ENCODE results near the gene PRRT4.
A peak's percentile ranks its signal among the peaks of the same experiment; 100 is the strongest.

DNA sequence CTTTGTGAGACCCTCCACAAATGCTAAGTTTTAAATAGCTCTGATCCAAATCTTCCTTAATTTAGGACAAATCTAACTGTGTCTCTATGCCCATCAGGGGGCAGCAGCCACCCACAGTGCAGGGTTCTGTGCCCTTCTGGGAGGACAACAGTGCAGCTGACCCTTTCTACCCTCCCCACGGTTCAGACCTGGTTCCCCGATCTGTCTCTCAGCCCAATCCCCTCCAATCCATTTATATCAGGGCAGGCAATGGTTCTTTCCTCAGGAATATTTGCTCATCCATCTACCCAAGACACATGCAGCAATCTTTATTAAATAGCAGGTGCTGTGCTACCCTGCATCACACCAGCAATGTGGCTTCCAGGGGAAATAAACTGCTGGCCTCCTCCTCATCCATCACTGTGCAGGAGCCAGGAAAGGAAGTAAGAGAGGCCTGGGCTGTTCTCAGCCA, 13.8 kb downstream of the PRRT4 start:
- TF ChIP-seq POLR2A (IDR thresholded peaks at IDR 0.05; ENCODE audit: extremely low read depth, insufficient read length) (no peak), MYC (IDR thresholded peaks at IDR 0.05; ENCODE audit: low read depth, low read length) (0 out of 2 replicates have a peak, but pooled peaks have one; percentile 25), MAX (IDR thresholded peaks at IDR 0.05; ENCODE audit: low read depth, low read length) (peak; percentile 43; the same call in 1 of the 2 replicates)
- TF ChIP-seq, protein P1, sequence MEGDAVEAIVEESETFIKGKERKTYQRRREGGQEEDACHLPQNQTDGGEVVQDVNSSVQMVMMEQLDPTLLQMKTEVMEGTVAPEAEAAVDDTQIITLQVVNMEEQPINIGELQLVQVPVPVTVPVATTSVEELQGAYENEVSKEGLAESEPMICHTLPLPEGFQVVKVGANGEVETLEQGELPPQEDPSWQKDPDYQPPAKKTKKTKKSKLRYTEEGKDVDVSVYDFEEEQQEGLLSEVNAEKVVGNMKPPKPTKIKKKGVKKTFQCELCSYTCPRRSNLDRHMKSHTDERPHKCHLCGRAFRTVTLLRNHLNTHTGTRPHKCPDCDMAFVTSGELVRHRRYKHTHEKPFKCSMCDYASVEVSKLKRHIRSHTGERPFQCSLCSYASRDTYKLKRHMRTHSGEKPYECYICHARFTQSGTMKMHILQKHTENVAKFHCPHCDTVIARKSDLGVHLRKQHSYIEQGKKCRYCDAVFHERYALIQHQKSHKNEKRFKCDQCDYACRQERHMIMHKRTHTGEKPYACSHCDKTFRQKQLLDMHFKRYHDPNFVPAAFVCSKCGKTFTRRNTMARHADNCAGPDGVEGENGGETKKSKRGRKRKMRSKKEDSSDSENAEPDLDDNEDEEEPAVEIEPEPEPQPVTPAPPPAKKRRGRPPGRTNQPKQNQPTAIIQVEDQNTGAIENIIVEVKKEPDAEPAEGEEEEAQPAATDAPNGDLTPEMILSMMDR (IDR thresholded peaks at IDR 0.05; ENCODE audit: low read depth, low read length), result peak; percentile 89
